Measurements from ENCODE around the gene PHAF1. TPM values are rescaled to one million over a fixed set of nuclear protein-coding genes. Genes with fewer than 3 reads are reported as not detected.

The PHAF1 gene
- total RNA-seq, 1 experiment from 2014 or later, result 19.2 TPM

GRCh38 chr16:67115639-67116038 lies 5.9 kb downstream of the PHAF1 start (continued):
- TF ChIP-seq YY1 (IDR thresholded peaks at IDR 0.05; ENCODE audit: extremely low read depth, insufficient replicate concordance, low read depth, low read length), result peak; percentile 72
- TF ChIP-seq EGR1 (IDR thresholded peaks at IDR 0.05; ENCODE audit: low read depth), result no peak
- TF ChIP-seq JUND (IDR thresholded peaks at IDR 0.05), result peak; percentile 85

GRCh38 chr16:67116388-67117311 lies 6.9 kb downstream of the PHAF1 start:
- H2AFZ ChIP-seq (ENCODE audit: low read depth, low read length, poor library complexity, severe bottlenecking), result no peak overlapping the region
- BruUV-seq (replicated peaks), result no TSS peak
- no peaks in the 10 kb centered on the region for H3K9me2 ChIP-seq (ENCODE audit: insufficient read depth)
- ChIA-PET POLR2A (interaction anchor here (0.5 to 1.2 kb wide), 3 partner anchors 10 to 44 kb away, joined by 3 read pairs; no protein-coding TSS in a partner anchor), CTCF (interaction anchor here (0.8 to 1.3 kb wide), 2 partner anchors 39 to 405 kb away, joined by 3 to 5 read pairs; no protein-coding TSS in a partner anchor), RAD21 (ENCODE audit: low non-redundant PET in 1 of 2, low total read pairs in 2 of 2, uncharacterized antibody in 2 of 2, unreplicated experiment in 2 of 2) (no interaction called here)
- no peaks in the 10 kb centered on the region for H3K9me3 ChIP-seq (ENCODE audit: control insufficient read depth in 1 of 2, insufficient read depth in 1 of 2, low read depth in 1 of 2, low read length in 2 of 2)
- peak overlapping the region; percentile 34; the same call in 1 of the 2 replicates for H3K9ac ChIP-seq (ENCODE audit: low read length)
- no peak overlapping the region for H3K27ac ChIP-seq (ENCODE audit: low read depth, low read length)
- peak overlapping the region; percentile 74 for H3K4me2 ChIP-seq (ENCODE audit: low read length)
- ATAC-seq, result no peak
- peaks cover 0 to 10% of the 10 kb centered on the region in 2 experiments; a peak in 3 of 4 replicates for H3K36me3 ChIP-seq (ENCODE audit: control insufficient read depth in 1 of 2, insufficient read depth in 2 of 2, low read length in 2 of 2)
- intact Hi-C loops (cut with micrococcal nuclease), result no loop called here
- peaks cover 22 to 46% of the 10 kb centered on the region in 2 experiments for H3K4me1 ChIP-seq (ENCODE audit: control insufficient read depth in 1 of 2, insufficient read depth in 2 of 2, low read length in 2 of 2)
- no peaks in the 10 kb centered on the region for H4K20me1 ChIP-seq (ENCODE audit: insufficient read depth)
- no peaks in the 10 kb centered on the region for H3K27me3 ChIP-seq (ENCODE audit: insufficient read depth, low read length)
- DNase-seq (ENCODE audit: low read depth, low spot score), result no peak
- H3K4me3 ChIP-seq (replicated peaks in 1 of 2; ENCODE audit: low read depth in 1 of 2, low read length in 2 of 2), result no peak overlapping the region
- TF ChIP-seq EZH2 (IDR thresholded peaks at IDR 0.05) (no peak), CEBPB (IDR thresholded peaks at IDR 0.05; ENCODE audit: low read depth) (no peak), EZH2phosphoT487 (IDR thresholded peaks at IDR 0.05; ENCODE audit: borderline replicate concordance) (no peak), JUND (IDR thresholded peaks at IDR 0.05) (no peak), FOSL1 (IDR thresholded peaks at IDR 0.05; ENCODE audit: low read depth) (no peak), CTCF (IDR thresholded peaks at IDR 0.05 in 2 of 3, conservative IDR thresholded peaks at IDR 0.05 in 1 of 3; ENCODE audit: borderline replicate concordance in 1 of 3, insufficient read depth in 1 of 3, low read depth in 2 of 3, low read length in 2 of 3) (no peak), YY1 (IDR thresholded peaks at IDR 0.05; ENCODE audit: extremely low read depth, insufficient replicate concordance, low read depth, low read length) (no peak), ZNF274 (IDR thresholded peaks at IDR 0.05; ENCODE audit: low read depth, low read length) (no peak), REST (IDR thresholded peaks at IDR 0.05; ENCODE audit: low read depth) (no peak)
- H3K79me2 ChIP-seq (ENCODE audit: insufficient read depth, low read length), result peaks cover 75% of the 10 kb centered on the region
